ENCODE data around the gene TKTL1.
A peak's percentile ranks its signal among the peaks of the same experiment; 100 is the strongest.

TKTL1 gene

DNA sequence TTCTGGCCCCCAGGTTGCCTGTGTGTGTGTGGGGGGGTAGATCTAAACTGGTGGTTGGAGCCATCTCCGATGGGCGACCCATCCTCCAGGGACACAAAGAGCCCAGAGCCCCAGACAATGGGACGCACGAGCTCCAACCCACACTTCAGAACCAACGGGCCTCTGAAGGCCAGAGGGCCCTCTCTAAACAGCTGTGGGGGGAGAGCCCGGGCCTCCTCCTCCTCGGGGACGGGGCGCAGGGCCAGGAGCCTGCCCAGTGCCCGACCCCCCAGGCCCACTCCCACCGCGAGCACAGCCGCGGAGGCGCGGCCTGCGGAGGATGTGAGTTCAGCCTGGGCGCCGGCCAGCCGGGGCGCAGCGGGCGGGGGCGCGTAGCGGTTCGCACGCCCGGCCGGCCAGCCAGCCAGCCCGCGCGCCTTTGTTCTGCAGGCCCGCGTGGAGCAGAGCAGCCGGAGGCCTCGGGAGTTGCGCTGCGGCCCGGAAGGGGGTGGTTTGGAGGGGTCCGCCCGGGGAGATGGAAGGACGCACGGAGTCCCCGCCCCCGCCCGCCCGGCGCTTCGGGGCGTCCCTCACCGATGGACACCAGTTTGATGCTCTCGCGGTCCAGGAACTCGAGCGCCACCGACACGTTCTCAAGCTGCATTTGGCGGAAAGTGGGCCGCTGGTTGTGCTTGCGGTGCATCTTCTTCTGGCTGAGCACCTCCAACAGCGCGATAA lies 74.9 kb downstream of the TKTL1 start:
- TF ChIP-seq, protein P1, sequence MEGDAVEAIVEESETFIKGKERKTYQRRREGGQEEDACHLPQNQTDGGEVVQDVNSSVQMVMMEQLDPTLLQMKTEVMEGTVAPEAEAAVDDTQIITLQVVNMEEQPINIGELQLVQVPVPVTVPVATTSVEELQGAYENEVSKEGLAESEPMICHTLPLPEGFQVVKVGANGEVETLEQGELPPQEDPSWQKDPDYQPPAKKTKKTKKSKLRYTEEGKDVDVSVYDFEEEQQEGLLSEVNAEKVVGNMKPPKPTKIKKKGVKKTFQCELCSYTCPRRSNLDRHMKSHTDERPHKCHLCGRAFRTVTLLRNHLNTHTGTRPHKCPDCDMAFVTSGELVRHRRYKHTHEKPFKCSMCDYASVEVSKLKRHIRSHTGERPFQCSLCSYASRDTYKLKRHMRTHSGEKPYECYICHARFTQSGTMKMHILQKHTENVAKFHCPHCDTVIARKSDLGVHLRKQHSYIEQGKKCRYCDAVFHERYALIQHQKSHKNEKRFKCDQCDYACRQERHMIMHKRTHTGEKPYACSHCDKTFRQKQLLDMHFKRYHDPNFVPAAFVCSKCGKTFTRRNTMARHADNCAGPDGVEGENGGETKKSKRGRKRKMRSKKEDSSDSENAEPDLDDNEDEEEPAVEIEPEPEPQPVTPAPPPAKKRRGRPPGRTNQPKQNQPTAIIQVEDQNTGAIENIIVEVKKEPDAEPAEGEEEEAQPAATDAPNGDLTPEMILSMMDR (conservative IDR thresholded peaks at IDR 0.05), result no peak

DNA sequence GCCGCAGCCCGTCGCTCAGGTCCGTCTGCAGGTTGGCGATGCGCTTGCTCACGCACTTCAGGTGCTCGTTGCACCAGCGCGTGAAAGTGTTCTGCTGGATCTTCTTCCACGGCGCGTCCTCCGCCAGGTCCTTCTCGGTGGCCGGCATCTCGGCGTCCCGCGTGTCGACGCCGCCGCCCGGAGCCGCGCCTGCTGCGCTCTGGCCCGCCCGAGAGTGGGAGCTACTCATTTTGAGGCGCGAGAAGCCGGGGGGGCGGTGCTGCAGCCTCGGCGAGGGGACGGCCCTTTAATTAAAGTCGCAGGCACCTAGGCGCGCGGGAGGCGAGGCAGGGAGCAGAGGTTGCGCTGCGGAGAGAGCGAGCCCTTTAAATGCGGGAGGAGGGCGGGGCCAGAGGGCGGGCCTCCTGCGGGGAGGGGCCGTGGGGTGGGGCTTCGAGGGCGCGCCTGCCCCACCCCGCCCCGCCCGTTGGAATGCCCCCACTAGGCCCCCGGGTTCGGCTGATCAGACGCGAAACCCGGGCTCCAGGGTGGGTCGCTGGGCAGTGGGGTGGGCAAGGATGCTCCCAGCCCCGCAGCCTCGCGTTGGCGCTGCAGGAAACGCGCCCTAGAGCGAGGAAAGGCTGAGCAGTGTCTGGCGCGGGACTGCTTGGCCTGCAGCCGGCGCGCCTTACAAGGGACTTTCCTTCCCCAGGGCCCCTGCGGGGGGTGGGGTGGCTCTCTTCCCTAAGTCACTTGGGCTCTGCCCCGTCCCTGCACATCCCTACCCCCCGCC lies 75.6 kb downstream of the TKTL1 start:
- TF ChIP-seq, protein P1 (conservative IDR thresholded peaks at IDR 0.05), result no peak
- H3K27ac ChIP-seq, result peak overlapping the region; percentile 40; the same call in 1 of the 2 replicates

More for the DNA sequence above, 74.9 kb downstream of the TKTL1 start:
- peak overlapping the region; percentile 40; the same call in 1 of the 2 replicates for H3K27ac ChIP-seq

DNA sequence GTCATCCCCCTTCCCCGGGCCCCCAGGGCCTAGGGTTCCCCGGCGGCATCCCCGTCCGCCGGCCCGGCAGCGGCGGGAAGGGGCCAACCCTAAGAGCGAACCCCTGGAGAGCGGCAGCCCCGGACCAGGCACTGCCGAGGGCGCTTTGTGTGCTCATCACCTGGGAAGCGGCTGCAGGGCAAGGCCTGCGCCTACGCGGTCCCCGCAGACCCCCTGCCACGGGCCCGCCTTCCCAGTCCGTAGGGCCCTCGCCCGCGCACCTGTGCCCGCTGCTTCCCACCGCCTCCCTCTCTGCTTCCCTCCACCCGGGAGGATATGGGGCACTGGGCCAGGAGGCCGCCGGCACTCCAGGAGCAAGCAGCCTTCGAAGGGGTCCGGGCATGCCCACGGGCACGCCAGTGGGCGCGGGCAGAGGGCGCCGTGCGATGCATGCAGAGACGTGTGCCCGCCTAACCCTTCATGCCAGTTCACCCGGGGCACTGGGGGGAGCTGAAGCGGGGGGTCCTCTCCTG lies 76.2 kb downstream of the TKTL1 start:
- peak overlapping the region; percentile 16; the same call in 1 of the 2 replicates for H3K27ac ChIP-seq
- TF ChIP-seq, protein P1 (conservative IDR thresholded peaks at IDR 0.05), result no peak

DNA sequence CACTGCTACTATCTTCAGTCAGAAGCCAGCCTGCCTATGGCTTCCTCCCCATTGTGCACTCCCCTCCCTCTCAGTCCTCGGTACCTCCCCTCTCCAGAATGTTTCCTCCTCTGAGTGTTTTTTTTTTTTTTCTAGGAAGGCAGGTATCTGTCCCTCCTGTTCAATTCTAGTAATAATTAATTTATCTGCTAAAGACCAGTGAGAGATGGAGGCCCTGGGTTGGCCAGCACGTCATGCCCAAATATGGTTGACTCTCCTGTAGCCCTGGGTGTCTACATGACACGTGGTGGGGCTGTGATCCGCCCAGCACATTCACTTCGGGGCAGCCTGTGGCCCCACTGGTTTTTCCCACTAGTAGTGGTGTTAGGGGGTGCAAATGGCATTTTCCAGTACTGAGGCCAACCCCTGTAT lies 77.0 kb downstream of the TKTL1 start:
- no peak overlapping the region for H3K27ac ChIP-seq
- TF ChIP-seq, protein P1 (conservative IDR thresholded peaks at IDR 0.05), result no peak

DNA sequence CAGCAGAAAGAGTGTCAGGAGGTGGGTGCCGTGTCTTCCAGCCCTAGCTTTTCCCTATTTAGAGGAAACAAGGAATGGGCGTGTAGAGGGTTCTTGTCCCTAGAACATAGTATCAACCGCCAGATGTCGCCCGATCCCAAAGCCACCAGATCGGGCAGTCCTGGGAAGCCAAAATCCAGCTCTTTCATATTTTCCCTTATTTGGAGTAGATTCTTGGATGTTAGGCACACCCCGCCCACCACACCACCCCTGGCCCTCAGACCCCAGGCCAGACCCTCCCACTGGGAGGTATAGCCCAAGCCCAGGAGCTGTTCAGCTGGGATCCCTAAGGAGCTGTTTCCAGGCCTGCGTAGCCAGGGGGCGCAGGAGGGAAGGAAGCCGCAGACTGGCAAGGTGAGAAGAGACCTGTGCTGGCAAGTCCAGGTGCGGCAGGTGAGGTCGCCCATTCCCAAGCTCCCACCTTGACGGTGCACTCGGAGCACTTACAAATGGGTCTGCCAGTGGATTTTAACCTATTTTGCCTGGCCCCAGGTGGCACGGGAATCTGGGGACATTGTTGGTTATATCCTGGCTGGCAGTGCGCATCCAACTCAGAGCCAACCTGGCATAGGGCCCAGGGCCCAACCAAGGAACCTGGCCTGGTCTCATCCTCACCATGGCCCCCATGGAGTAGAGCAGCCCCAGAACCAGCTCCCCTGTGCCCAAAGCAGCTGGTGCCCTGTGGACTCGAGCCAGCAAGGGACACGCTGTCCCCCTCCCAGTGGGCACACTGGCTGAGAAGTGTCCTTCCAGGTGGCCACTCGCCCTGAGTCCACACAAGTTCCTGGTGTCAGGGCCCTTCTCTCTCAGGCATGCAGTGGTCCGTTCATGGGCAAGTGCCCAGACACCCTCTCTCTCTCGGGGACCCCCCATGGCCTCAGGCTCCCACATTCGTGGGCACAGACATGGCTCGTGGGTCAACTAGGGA lies 78.0 kb downstream of the TKTL1 start:
- TF ChIP-seq, protein P1 (conservative IDR thresholded peaks at IDR 0.05), result peak; percentile 85

DNA sequence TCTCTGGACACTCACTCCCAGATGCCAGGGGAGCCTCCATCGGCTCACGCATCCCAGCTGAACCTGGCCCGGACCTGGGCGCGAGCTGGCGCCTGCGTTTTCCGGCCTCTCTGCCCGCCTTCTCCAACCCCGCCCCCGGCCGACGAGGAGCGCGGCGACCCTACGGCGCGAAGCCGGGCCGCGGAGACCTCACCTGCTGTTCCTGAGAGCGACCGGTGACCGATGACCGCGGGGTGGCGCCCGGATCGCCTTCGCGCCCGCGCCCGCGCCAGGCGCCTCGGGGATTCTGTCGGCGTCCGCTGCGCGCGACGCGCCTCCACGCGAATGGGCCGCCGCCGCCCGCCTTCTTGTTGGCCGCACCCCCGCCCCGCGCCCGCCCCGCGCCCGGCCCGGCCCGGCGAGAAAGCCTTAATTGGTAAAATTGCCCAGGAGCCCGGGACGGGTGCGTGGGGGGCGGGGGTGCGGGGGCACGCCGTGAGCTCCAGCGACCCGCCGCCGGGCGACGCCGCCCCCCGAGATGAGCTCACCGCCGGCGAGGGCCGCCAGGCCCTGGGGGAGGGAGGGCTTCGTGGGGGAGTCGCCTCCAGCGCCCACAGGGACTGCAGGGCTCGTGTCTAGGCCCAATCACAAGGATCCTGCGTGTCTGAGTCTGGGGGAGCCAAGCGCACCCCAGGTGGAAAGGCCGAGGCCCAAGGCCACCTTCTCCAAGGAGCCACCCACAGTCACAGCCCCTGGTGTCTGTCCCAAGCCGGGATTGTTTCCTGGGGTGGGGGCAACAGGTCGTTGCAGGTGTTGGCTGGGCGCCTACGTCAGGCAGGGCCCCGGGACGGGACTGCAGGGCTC lies 78.9 kb downstream of the TKTL1 start, which contains the start of gene FLNA:
Gene FLNA (minus strand): TSS at position 322 of the 843 bp plus-strand sequence. CDS start 3,389 bp downstream, outside the sequence.
- TF ChIP-seq, protein P1 (conservative IDR thresholded peaks at IDR 0.05), result peak; percentile 45; the same call in 1 of the 2 replicates
- H3K27ac ChIP-seq, result peak within 1 kb of the TSS; percentile 65

More for the DNA sequence above, 78.0 kb downstream of the TKTL1 start:
- peak overlapping the region; percentile 65 for H3K27ac ChIP-seq

All from VCaP (cell line).